ENCODE data around the gene TRAF4. TPM values are rescaled to one million over a fixed set of nuclear protein-coding genes. Genes with fewer than 3 reads are reported as not detected.
"Not testable (repeated sequence)": the region's sequence is repeated elsewhere in the genome, so short reads cannot be mapped to it uniquely, and the experiment has no call there.

The TRAF4 gene
- total RNA-seq, 1 experiment from 2014 or later = 51.8 TPM

- in situ Hi-C loops (cut with HindIII; ENCODE audit: low sequenced_read_pairs) = no loop called here
These were observed 17.0 kb upstream of the TRAF4 start for GRCh38 chr17:28726627-28727491.

GRCh38 chr17:28728364-28729200 is 15.2 kb upstream of the TRAF4 start, which contains the start of gene NEK8:
TSS of gene NEK8 (plus strand) at chr17:28728788. CDS start at chr17:28728814, 26 bp downstream.
- in situ Hi-C loops (cut with HindIII; ENCODE audit: low sequenced_read_pairs) = no loop called here
- peak; percentile 89 for DNase-seq (ENCODE audit: low spot score)

More at GRCh38 chr17:28726627-28727491, 17.0 kb upstream of the TRAF4 start:
- peak; percentile 91 for DNase-seq (ENCODE audit: low spot score)

GRCh38 chr17:28729950-28730330 is 13.9 kb upstream of the TRAF4 start:
- no peak for DNase-seq (ENCODE audit: low spot score)
- in situ Hi-C loops (cut with HindIII; ENCODE audit: low sequenced_read_pairs) = no loop called here

GRCh38 chr17:28733346-28733745 is 10.5 kb upstream of the TRAF4 start:
- no peak for DNase-seq (ENCODE audit: low spot score)
- in situ Hi-C loops (cut with HindIII; ENCODE audit: low sequenced_read_pairs) = no loop called here

GRCh38 chr17:28734712-28735241 is 9.0 kb upstream of the TRAF4 start:
- no peak for DNase-seq (ENCODE audit: low spot score)
- in situ Hi-C loops (cut with HindIII; ENCODE audit: low sequenced_read_pairs) = no loop called here

GRCh38 chr17:28735242-28735722 is 8.5 kb upstream of the TRAF4 start:
- in situ Hi-C loops (cut with HindIII; ENCODE audit: low sequenced_read_pairs) = no loop called here
- DNase-seq (ENCODE audit: low spot score) = no peak

GRCh38 chr17:28735913-28736769 is 7.7 kb upstream of the TRAF4 start:
- in situ Hi-C loops (cut with HindIII; ENCODE audit: low sequenced_read_pairs); DNase-seq (ENCODE audit: low spot score): not testable (repeated sequence)

GRCh38 chr17:28737316-28737715 is 6.5 kb upstream of the TRAF4 start:
- in situ Hi-C loops (cut with HindIII; ENCODE audit: low sequenced_read_pairs) = no loop called here
- DNase-seq (ENCODE audit: low spot score) = no peak

- DNase-seq (ENCODE audit: low spot score) = no peak
- in situ Hi-C loops (cut with HindIII; ENCODE audit: low sequenced_read_pairs) = no loop called here
These were observed 5.8 kb upstream of the TRAF4 start for GRCh38 chr17:28737770-28738679.

- in situ Hi-C loops (cut with HindIII; ENCODE audit: low sequenced_read_pairs) = no loop called here
- no peak for DNase-seq (ENCODE audit: low spot score)
These were observed 5.0 kb upstream of the TRAF4 start for GRCh38 chr17:28738680-28739384.

GRCh38 chr17:28740406-28741357 is 3.1 kb upstream of the TRAF4 start:
- in situ Hi-C loops (cut with HindIII; ENCODE audit: low sequenced_read_pairs) = no loop called here
- no peak for DNase-seq (ENCODE audit: low spot score)

- in situ Hi-C loops (cut with HindIII; ENCODE audit: low sequenced_read_pairs) = no loop called here
- no peak for DNase-seq (ENCODE audit: low spot score)
These were observed 2.2 kb upstream of the TRAF4 start for GRCh38 chr17:28741358-28742349.

GRCh38 chr17:28744104-28744971 is 527 bp downstream of the TRAF4 start:
- in situ Hi-C loops (cut with HindIII; ENCODE audit: low sequenced_read_pairs) = no loop called here
- no peak for DNase-seq (ENCODE audit: low spot score)
